Nephron (organoid): ENCODE data around the gene CDC25C.

Experiments
- H3K27ac Mint-ChIP-seq, 3 experiments: 2 replicates each; pipeline ENCODE4 v1.8.0; 2020; ENCODE audit warnings: mixed read lengths in 3 of 3, mild to moderate bottlenecking in 2 of 3, moderate library complexity in 1 of 3
- H3K27me3 Mint-ChIP-seq: 2 replicates; pipeline ENCODE4 v1.8.0; 2021; ENCODE audit warnings: low read depth, mild to moderate bottlenecking, moderate library complexity, mixed read lengths
- H3K36me3 Mint-ChIP-seq: 2 replicates; pipeline ENCODE4 v1.8.0; 2020; ENCODE audit warnings: low read depth, mixed read lengths
- H3K4me1 Mint-ChIP-seq: 2 replicates; pipeline ENCODE4 v1.8.0; 2020; ENCODE audit warnings: mixed read lengths
- H3K4me3 Mint-ChIP-seq, 3 experiments: 2 replicates each; pipeline ENCODE4 v1.8.0; 2020; ENCODE audit warnings: mild to moderate bottlenecking in 3 of 3, mixed read lengths in 3 of 3, moderate library complexity in 2 of 3
- H3K9me3 Mint-ChIP-seq: 2 replicates; pipeline ENCODE4 v1.8.0; 2020; ENCODE audit warnings: mixed read lengths
- CTCF ChIP-seq, 3 experiments: fragments of 200-600 bp; sonication (generic); IDR thresholded peaks; one replicate each; pipeline ENCODE4 v1.5.0; 2021; ENCODE audit warnings: antibody characterized with exemption in 3 of 3; ENCODE audit not compliant: unreplicated experiment in 3 of 3

The CDC25C gene

DNA sequence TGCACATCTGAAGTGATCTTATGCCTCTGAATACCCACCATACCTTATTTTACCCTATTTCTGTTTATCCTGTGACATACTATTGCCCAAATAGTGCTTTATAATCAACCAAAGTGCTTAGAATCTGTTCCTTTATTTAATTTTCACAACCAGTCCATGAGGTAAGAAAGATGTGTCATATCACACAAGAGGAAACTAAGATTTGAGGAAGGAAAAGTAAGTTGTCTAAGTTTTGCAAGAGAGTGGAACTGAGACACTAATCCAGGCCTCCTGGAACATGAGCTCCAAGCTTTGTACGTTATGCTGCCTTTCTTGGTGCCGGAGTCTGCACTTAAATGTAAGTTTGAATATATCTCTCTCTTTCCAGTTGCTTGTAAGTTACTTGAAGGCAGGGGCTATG is 38.1 kb upstream of the CDC25C start:
- Mint-ChIP-seq H3K27me3 (no peaks in the 10 kb centered on the region), H3K9me3 (no peaks in the 10 kb centered on the region), H3K4me1 (peaks cover 39% of the 10 kb centered on the region), H3K36me3 (peaks cover 12% of the 10 kb centered on the region), H3K4me3 (no peak overlapping the region), H3K27ac (peak overlapping the region in 2 of 3 experiments; percentile 3)
- no peak for TF ChIP-seq CTCF (IDR thresholded peaks at IDR 0.05; ENCODE audit: unreplicated experiment in 3 of 3)

GRCh38 chr5:138369261-138369660 is 37.7 kb upstream of the CDC25C start:
- no peaks in the 10 kb centered on the region for H3K9me3 Mint-ChIP-seq
- TF ChIP-seq CTCF (IDR thresholded peaks at IDR 0.05; ENCODE audit: unreplicated experiment in 3 of 3), result no peak
- peaks cover 39% of the 10 kb centered on the region for H3K4me1 Mint-ChIP-seq
- H3K27ac Mint-ChIP-seq, result peak overlapping the region; percentile 3 to 27 (median 3)
- H3K27me3 Mint-ChIP-seq, result no peaks in the 10 kb centered on the region
- H3K4me3 Mint-ChIP-seq, result no peak overlapping the region
- H3K36me3 Mint-ChIP-seq, result peaks cover 10% of the 10 kb centered on the region

DNA sequence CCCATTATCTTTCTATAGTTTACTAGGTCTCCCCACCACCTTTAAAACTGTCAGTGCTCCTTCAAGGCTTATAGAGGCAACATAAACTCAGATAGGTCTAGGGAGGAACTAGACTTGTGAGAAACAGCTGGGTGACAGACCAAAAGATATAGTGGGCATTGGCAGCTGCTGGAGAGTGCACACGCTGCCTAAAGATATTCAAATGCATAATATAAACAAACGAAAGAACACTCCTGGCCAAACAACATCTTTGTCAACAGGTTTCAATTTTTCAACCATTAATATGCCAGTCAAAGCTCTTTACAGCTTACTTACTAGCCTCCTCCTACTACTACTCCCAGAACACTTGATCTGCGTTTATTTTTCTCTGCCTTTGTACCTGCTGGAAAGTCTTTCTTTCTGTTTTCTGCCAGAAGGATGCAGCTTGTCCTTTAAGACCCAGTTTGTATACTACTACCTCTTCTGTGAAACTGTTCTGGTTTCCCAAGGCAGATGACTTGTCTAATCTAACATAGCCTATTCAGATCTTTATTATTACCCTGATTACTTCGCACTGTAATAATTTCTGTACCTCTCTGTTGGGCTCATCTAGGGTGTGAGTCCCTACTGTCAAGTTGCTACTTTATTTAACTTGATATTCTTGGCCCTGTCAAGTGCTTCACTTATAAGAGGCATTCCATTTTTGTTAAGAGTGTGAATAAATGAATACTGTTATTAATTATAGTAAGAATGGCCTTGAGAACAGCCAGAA is 35.2 kb upstream of the CDC25C start:
- H3K36me3 Mint-ChIP-seq, result no peaks in the 10 kb centered on the region
- no peak overlapping the region for H3K4me3 Mint-ChIP-seq
- no peaks in the 10 kb centered on the region for H3K9me3 Mint-ChIP-seq
- TF ChIP-seq CTCF (IDR thresholded peaks at IDR 0.05; ENCODE audit: unreplicated experiment in 3 of 3), result no peak
- peaks cover 32% of the 10 kb centered on the region for H3K4me1 Mint-ChIP-seq
- no peaks in the 10 kb centered on the region for H3K27me3 Mint-ChIP-seq
- H3K27ac Mint-ChIP-seq, result peak overlapping the region; percentile 2 to 71 (median 27)

GRCh38 chr5:138364576-138364975 is 33.0 kb upstream of the CDC25C start:
- Mint-ChIP-seq H3K4me3 (no peak overlapping the region), H3K36me3 (peaks cover 5% of the 10 kb centered on the region), H3K4me1 (peaks cover 41% of the 10 kb centered on the region), H3K27ac (no peak overlapping the region), H3K9me3 (no peaks in the 10 kb centered on the region), H3K27me3 (no peaks in the 10 kb centered on the region)
- TF ChIP-seq CTCF (IDR thresholded peaks at IDR 0.05; ENCODE audit: unreplicated experiment in 3 of 3), result no peak

DNA sequence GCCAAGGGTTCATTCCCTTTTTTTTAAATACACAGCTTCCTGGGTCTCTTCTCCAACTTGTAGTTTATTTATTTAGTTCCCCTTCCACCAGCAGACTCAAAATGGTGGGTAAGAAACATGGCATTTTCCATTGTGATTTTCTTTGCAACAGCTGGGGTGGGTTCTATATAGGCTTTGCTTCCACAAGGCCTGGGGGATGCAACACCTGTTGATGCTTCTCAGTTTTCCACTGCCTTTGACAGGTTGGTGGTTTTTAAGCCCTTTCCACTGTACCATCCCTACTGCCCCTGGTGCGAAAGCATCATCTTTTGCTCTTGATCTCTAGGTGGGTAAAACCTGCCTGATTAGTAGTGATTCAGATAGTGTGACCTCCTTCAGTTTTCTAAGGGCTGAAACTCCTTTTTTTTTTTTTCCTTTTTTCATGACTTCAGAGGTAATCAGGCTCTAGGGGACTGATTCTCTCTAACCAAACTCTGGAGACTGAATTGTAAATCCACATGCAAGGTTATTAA is 29.4 kb upstream of the CDC25C start:
- Mint-ChIP-seq H3K4me3 (no peak overlapping the region), H3K27ac (peak overlapping the region; percentile 30 to 89 (median 56)), H3K4me1 (peaks cover 18% of the 10 kb centered on the region), H3K9me3 (no peaks in the 10 kb centered on the region), H3K27me3 (no peaks in the 10 kb centered on the region), H3K36me3 (peaks cover 6% of the 10 kb centered on the region)
- no peak for TF ChIP-seq CTCF (IDR thresholded peaks at IDR 0.05; ENCODE audit: unreplicated experiment in 3 of 3)

- peaks cover 6% of the 10 kb centered on the region for H3K36me3 Mint-ChIP-seq
- TF ChIP-seq CTCF (IDR thresholded peaks at IDR 0.05; ENCODE audit: unreplicated experiment in 3 of 3), result no peak
- H3K4me3 Mint-ChIP-seq, result no peak overlapping the region
- no peaks in the 10 kb centered on the region for H3K9me3 Mint-ChIP-seq
- no peaks in the 10 kb centered on the region for H3K27me3 Mint-ChIP-seq
- peaks cover 31% of the 10 kb centered on the region for H3K4me1 Mint-ChIP-seq
- H3K27ac Mint-ChIP-seq, result no peak overlapping the region
Observed at GRCh38 chr5:138359621-138360020, 28.0 kb upstream of the CDC25C start.
